Stimulated activated CD8-positive, alpha-beta memory T cell treated with anti-CD3 and anti-CD28 coated beads, Interleukin-4, amount 100 ng/mL, for 4 hours (primary cell): ENCODE results near the gene DNAJC18.

Experiments
- DNase-seq, 2 donors: peaks; one replicate each; pipeline ENCODE4 v3.0.0-alpha.2; 2020; ENCODE audit warnings: low read depth in 2 of 2, low spot score in 1 of 2

The DNAJC18 gene

GRCh38 chr5:139371482-139372435, 67.6 kb downstream of the DNAJC18 start:
- no peak for DNase-seq

DNA sequence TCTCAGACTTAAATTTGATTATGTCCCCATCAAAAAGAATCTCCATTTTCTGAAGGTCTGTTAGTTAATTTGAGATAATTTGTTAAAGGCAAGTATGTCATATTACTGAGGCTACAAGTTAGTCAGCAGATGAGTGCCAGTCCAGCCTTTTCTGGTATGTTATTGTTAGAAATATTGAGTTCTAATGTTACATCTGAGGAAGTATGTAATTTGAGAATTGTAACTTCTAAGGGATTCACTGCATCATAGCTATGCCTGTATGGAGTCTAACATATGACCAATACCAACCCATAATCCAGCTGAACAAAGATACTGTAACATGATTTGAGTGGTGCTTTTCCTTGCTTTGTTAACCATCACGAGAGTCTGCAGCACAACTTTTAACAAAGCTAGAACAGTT, 70.1 kb downstream of the DNAJC18 start:
- DNase-seq, result no peak

DNA sequence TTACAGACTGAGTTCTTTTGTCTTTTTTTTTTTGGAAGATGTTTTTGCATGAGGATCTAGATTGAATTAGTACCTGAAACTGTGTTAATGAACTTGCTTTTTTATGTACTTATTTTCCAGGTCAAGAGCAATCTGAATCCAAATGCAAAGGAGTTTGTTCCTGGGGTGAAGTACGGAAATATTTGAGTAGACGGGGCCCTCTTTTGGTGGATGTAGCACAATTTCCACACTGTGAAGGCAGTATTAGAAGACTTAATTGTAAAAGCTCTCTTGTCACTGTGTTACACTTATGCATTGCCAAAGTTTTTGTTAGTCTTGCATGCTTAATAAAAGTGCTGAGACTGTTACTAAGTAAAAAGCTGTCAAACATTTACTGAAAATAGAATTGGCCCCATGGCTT, 70.7 kb downstream of the DNAJC18 start:
- no peak for DNase-seq

- DNase-seq, result no peak
Measured at GRCh38 chr5:139364466-139364865, 74.9 kb downstream of the DNAJC18 start.

GRCh38 chr5:139363937-139364336, 75.4 kb downstream of the DNAJC18 start:
- DNase-seq, result no peak

DNA sequence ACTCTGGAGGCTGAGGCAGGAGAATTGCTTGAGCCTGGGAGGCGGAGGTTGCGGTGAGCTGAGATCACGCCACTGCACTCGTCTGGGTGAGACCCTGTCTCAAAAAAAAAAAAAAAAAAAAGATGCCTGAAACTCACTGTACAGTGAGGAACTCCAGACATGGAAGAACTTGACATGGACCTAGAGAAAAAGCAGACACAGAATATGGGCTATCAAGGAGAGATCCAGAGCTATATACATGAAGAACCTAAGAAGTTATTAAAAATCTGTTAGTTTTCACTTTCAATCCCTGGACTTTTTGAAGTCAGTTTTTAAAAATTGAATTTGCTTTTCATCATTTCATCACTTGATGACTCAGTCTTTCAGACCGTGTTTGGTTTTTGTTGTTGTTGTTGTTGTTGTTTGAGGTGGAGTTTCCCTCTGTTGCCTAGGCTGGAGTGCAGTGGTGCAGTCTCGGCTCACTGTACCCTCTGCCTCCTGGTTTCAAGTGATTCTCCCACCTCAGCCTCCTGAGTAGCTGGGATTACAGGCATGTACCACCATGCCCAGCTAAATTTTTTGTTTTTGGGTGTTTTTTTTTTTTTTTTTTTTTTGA, 77.4 kb downstream of the DNAJC18 start:
- no peak for DNase-seq

DNA sequence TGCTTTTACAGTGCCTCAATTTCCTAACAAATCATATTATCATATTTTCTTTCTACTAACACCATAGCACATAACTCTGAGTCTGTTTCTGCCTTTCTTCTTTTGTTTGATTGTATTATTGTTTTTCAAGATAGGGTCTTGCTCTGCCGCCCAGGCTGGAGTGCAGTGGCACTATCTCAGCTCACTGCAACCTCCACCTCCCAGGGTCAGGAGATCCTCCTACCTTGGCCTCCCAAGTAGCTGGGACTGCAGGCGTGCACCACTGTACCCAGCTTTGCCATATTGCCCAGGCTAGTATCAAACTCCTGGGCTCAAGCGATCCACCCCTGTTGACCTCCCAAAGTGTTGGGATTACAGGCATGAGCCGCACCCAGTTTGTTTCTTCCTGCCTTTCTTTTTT, 78.9 kb downstream of the DNAJC18 start:
- DNase-seq, result no peak
